ENCODE data around the gene FAM174C. TPM values are rescaled to one million over a fixed set of nuclear protein-coding genes. Genes with fewer than 3 reads are reported as not detected.

Gene FAM174C
- total RNA-seq, 1 experiment from 2014 or later = 59.4 TPM

GRCh38 chr19:1274852-1275259 is 474 bp upstream of the FAM174C start (continued):
- TF ChIP-seq ZNF425 (CRISPR knock-in tag; conservative IDR thresholded peaks at IDR 0.05) (no peak), TEAD1 (CRISPR knock-in tag; IDR thresholded peaks at IDR 0.05) (no peak), NFATC4 (CRISPR knock-in tag; IDR thresholded peaks at IDR 0.05) (peak; percentile 66; the same call in 1 of the 2 replicates), ZNF219 (CRISPR knock-in tag; IDR thresholded peaks at IDR 0.05; ENCODE audit: borderline replicate concordance) (no peak; the same call in 1 of the 2 replicates), HMGA2 (CRISPR knock-in tag; IDR thresholded peaks at IDR 0.05) (no peak), CTCF (IDR thresholded peaks at IDR 0.05) (no peak), MAX (CRISPR knock-in tag; IDR thresholded peaks at IDR 0.05) (no peak; the same call in none of the 2 replicates), SMAD3 (CRISPR knock-in tag; IDR thresholded peaks at IDR 0.05; ENCODE audit: borderline replicate concordance) (no peak), ERG (CRISPR knock-in tag; IDR thresholded peaks at IDR 0.05) (no peak), FOXJ3 (CRISPR knock-in tag; IDR thresholded peaks at IDR 0.05; ENCODE audit: borderline replicate concordance) (no peak)

- ATAC-seq (no peak), DNase-seq (ENCODE audit: low spot score) (no peak)
- ChIA-PET CTCF (interaction anchor here (0.6 to 1.5 kb wide), 2 partner anchors 31 to 1021 kb away, joined by 3 to 18 read pairs; no protein-coding TSS in a partner anchor), POLR2A (no interaction called here)
- Mint-ChIP-seq H3K9me3 (no peaks in the 10 kb centered on the region), H3K27me3 (ENCODE audit: low read depth) (no peaks in the 10 kb centered on the region), H3K27ac (no peak overlapping the region), H3K4me3 (peak overlapping the region; percentile 71), H3K4me1 (peaks cover 27% of the 10 kb centered on the region), H3K36me3 (peaks cover 33% of the 10 kb centered on the region)
- TF ChIP-seq NR3C1 (CRISPR knock-in tag; conservative IDR thresholded peaks at IDR 0.05; ENCODE audit: low read depth) = no peak
- no peak for TF ChIP-seq STAT6 (CRISPR knock-in tag; conservative IDR thresholded peaks at IDR 0.05; ENCODE audit: low read depth)
- no peak for TF ChIP-seq PREB (CRISPR knock-in tag; IDR thresholded peaks at IDR 0.05; ENCODE audit: borderline replicate concordance)
- TF ChIP-seq ZBTB43 (CRISPR knock-in tag; IDR thresholded peaks at IDR 0.05) = 0 out of 2 replicates have a peak, but pooled peaks have one; percentile 43
- TF ChIP-seq TEAD1 (CRISPR knock-in tag; IDR thresholded peaks at IDR 0.05) = no peak
- no peak for TF ChIP-seq FOXK1 (CRISPR knock-in tag; IDR thresholded peaks at IDR 0.05)
- TF ChIP-seq ZNF263 (CRISPR knock-in tag; IDR thresholded peaks at IDR 0.05; ENCODE audit: low read depth) = no peak
- TF ChIP-seq SP1 (CRISPR knock-in tag; conservative IDR thresholded peaks at IDR 0.05) = no peak
- no peak for TF ChIP-seq AR (CRISPR knock-in tag; IDR thresholded peaks at IDR 0.05)
- TF ChIP-seq ATF2 (CRISPR knock-in tag; IDR thresholded peaks at IDR 0.05; ENCODE audit: borderline replicate concordance, low read depth) = no peak
Measured at GRCh38 chr19:1275976-1276627, 772 bp downstream of the FAM174C start.

All from WTC11 (cell line).